B cell (primary cell): ENCODE results near the gene MAPKAPK3. TPM values are rescaled to one million over a fixed set of nuclear protein-coding genes. Genes with fewer than 3 reads are reported as not detected.
A peak's percentile ranks its signal among the peaks of the same experiment; 100 is the strongest.

Experiments used
- ATAC-seq: fragments of 200-7000 bp; cut with Tn5 transposase; one replicate; pipeline ENCODE4 v1.10.0; 2021; ENCODE audit warnings: low read depth, mild to moderate bottlenecking, moderate number of reproducible peaks, moderate library complexity
- CTCF ChIA-PET: fragments of 350-600 bp; sonication (Branson Sonifier 250); formaldehyde crosslinking; loops from one replicate; lab custom pipeline; 2021; ENCODE audit warnings: antibody characterized with exemption, inconsistent platforms; lab: Charles Lee
- POLR2A ChIA-PET: fragments of 350-600 bp; sonication (Branson Sonifier 250); formaldehyde crosslinking; loops from one replicate; lab custom pipeline; 2021; ENCODE audit warnings: antibody characterized with exemption; lab: Charles Lee
- DNase-seq: peaks from one replicate; pipeline ENCODE4 v3.0.0; 2013
- H2AFZ ChIP-seq: 2 replicates; pipeline ENCODE4 v1.6.1; 2012; ENCODE audit warnings: mild to moderate bottlenecking, low read depth, low read length; ENCODE audit not compliant: insufficient read depth, poor library complexity, severe bottlenecking
- H3K27ac ChIP-seq, 2 donors: 1 replicate in 1 of 2; 2 replicates in 1 of 2; pipeline ENCODE4 v1.5.1; 2012 to 2013; ENCODE audit warnings: low read length in 2 of 2, mild to moderate bottlenecking in 2 of 2, moderate library complexity in 1 of 2
- H3K27me3 ChIP-seq, 4 experiments: fragments of 200-600 bp in 1 of 4; sonication (generic) in 1 of 4; replicated peaks in 1 of 4; 1 replicate in 2 of 4; 2 replicates in 2 of 4; pipeline versions ENCODE4 v1.6.1 to v1.7.0; 2013 to 2016; ENCODE audit warnings: low read length in 3 of 4, mild to moderate bottlenecking in 2 of 4, mixed read lengths in 1 of 4, moderate library complexity in 1 of 4; ENCODE audit not compliant: insufficient read depth in 4 of 4, control insufficient read depth in 3 of 4; ENCODE audit errors: control extremely low read depth in 1 of 4
- H3K36me3 ChIP-seq, 2 experiments: replicated peaks in 1 of 2; 1 replicate in 1 of 2; 2 replicates in 1 of 2; pipeline versions ENCODE4 v1.6.1 to v1.7.1; 2013; ENCODE audit warnings: low read length in 1 of 2; ENCODE audit not compliant: insufficient read depth in 2 of 2, control insufficient read depth in 1 of 2; ENCODE audit errors: control extremely low read depth in 1 of 2, extremely low read depth in 1 of 2
- H3K4me1 ChIP-seq, 2 donors: fragments of 200-600 bp in 1 of 2; sonication (generic) in 1 of 2; 1 replicate in 1 of 2; 2 replicates in 1 of 2; pipeline versions ENCODE4 v1.5.1 to v1.6.1; 2013 to 2017; ENCODE audit warnings: low read length in 2 of 2; ENCODE audit not compliant: control insufficient read depth in 2 of 2, insufficient read depth in 2 of 2
- H3K4me2 ChIP-seq: replicated peaks from 2 replicates; pipeline ENCODE3; 2012; ENCODE audit warnings: mild to moderate bottlenecking, low read depth, low read length; ENCODE audit not compliant: poor library complexity, severe bottlenecking
- H3K4me3 ChIP-seq, 5 experiments: fragments of 200-600 bp in 1 of 5; sonication (generic) in 1 of 5; 1 replicate in 3 of 5; 2 replicates in 2 of 5; pipeline versions ENCODE4 v1.5.1 to v1.7.0; 2011 to 2016; ENCODE audit warnings: low read length in 4 of 5, mild to moderate bottlenecking in 4 of 5, low read depth in 2 of 5, control low read depth in 1 of 5, moderate library complexity in 1 of 5; ENCODE audit not compliant: insufficient read depth in 1 of 5; ENCODE audit errors: control extremely low read depth in 1 of 5, extremely low read depth in 1 of 5
- H3K79me2 ChIP-seq: fragments of 200-600 bp; sonication (generic); one replicate; pipeline ENCODE4 v1.6.0; 2016; ENCODE audit warnings: low read length; ENCODE audit not compliant: control insufficient read depth, insufficient read depth
- H3K9ac ChIP-seq: fragments of 200-600 bp; sonication (generic); 2 replicates; pipeline ENCODE4 v1.6.1; 2017; ENCODE audit warnings: mild to moderate bottlenecking, low read length, moderate library complexity
- H3K9me3 ChIP-seq, 3 donors: one replicate each; pipeline versions ENCODE4 v1.6.1 to v1.7.1; 2013; ENCODE audit warnings: low read length in 2 of 3; ENCODE audit not compliant: control insufficient read depth in 2 of 3, insufficient read depth in 1 of 3; ENCODE audit errors: control extremely low read depth in 1 of 3
- H4K20me1 ChIP-seq: 2 replicates; pipeline ENCODE4 v1.6.0; 2012; ENCODE audit warnings: mild to moderate bottlenecking, low read length; ENCODE audit not compliant: insufficient read depth, control insufficient read depth, poor library complexity, severe bottlenecking
- H3K27ac Mint-ChIP-seq: one replicate; pipeline ENCODE4 v1.8.0; 2021; ENCODE audit warnings: mixed read lengths
- H3K27me3 Mint-ChIP-seq: one replicate; pipeline ENCODE4 v1.8.0; 2021; ENCODE audit warnings: mixed read lengths
- H3K4me1 Mint-ChIP-seq: one replicate; pipeline ENCODE4 v1.8.0; 2021; ENCODE audit warnings: mixed read lengths
- H3K4me3 Mint-ChIP-seq: one replicate; pipeline ENCODE4 v1.8.0; 2021; ENCODE audit warnings: mixed read lengths
- H3K9me3 Mint-ChIP-seq: one replicate; pipeline ENCODE4 v1.8.0; 2022; ENCODE audit warnings: mixed read lengths; ENCODE audit not compliant: insufficient read depth
- CTCF ChIP-seq: fragments of 200-600 bp; IDR thresholded peaks from one replicate; pipeline ENCODE4 v1.8.0; 2022; ENCODE audit warnings: antibody characterized with exemption, mild to moderate bottlenecking
- EZH2 ChIP-seq: IDR thresholded peaks from 2 replicates; pipeline ENCODE4 v1.6.1; 2012; ENCODE audit warnings: borderline replicate concordance, low read depth, mild to moderate bottlenecking, moderate library complexity, low read length; ENCODE audit not compliant: insufficient read depth, poor library complexity, severe bottlenecking
- WGBS: methylation state at CpG from one replicate; pipeline ENCODE4 v1.1.5; 2013; ENCODE audit warnings: missing lambda C conversion rate; ENCODE audit not compliant: insufficient coverage; 5-methylcytosine and 5-hydroxymethylcytosine counted together
- intact Hi-C: fragments of 100-400 bp; cut with micrococcal nuclease; formaldehyde crosslinking; loops from one replicate; pipeline ENCODE4 v1.10.0; 2022
- polyA plus RNA-seq: library from polyadenylated mRNA; depleted of rRNA; stranded (reverse); fragments of >200 nt; gene quantifications from 2 replicates; pipeline ENCODE4 v1.2.3, GENCODE V29; 2012
- total RNA-seq, 2 donors: library from RNA; stranded (reverse); fragments of 120-200 nt in 1 of 2; gene quantifications; 1 replicate in 1 of 2; 2 replicates in 1 of 2; pipeline versions ENCODE4 v1.2.3 to v1.2.4, GENCODE V29; 2013 to 2022

The MAPKAPK3 gene
- total and polyA plus RNA-seq, 2 donors (not counting 1 experiment from before 2014, with no cell fraction given): 17.8 to 18.8 TPM

GRCh38 chr3:50572158-50572557, 44.8 kb upstream of the MAPKAPK3 start:
- H3K9me3 ChIP-seq: no peaks in the 10 kb centered on the region
- no peak overlapping the region for H3K27ac ChIP-seq
- POLR2A ChIA-PET: interaction anchor here (0.9 to 4.0 kb wide), 2 partner anchors 40 kb away, joined by 3 to 38 read pairs; partner anchors contain the start of gene CISH
- H3K27me3 Mint-ChIP-seq: no peaks in the 10 kb centered on the region
- CTCF ChIA-PET: interaction anchor here (0.5 to 16.8 kb wide), 12 partner anchors 11 to 943 kb away, joined by 3 to 541 read pairs (median 3); partner anchors contain the start of genes CISH and MAPKAPK3
- H3K9ac ChIP-seq: no peak overlapping the region
- no CpG with 5 or more reads among the region's 1 CpG for WGBS
- peak; percentile 81 for DNase-seq
- no peak overlapping the region for H3K4me2 ChIP-seq
- intact Hi-C loops: loop anchor here (1.0 kb wide), 1 partner anchor 42 kb away; no protein-coding TSS in a partner anchor
- no peaks in the 10 kb centered on the region for H3K9me3 Mint-ChIP-seq
- no peak overlapping the region for H3K4me3 Mint-ChIP-seq
- peaks cover 11 to 32% of the 10 kb centered on the region in 2 donors for H3K4me1 ChIP-seq
- peaks cover 0 to 20% of the 10 kb centered on the region in 2 experiments for H3K36me3 ChIP-seq
- H3K4me1 Mint-ChIP-seq: peaks cover 30% of the 10 kb centered on the region
- H3K4me3 ChIP-seq: no peak overlapping the region
- no peaks in the 10 kb centered on the region for H3K27me3 ChIP-seq
- no peaks in the 10 kb centered on the region for H4K20me1 ChIP-seq
- H3K79me2 ChIP-seq: peaks cover 11% of the 10 kb centered on the region
- no peak for ATAC-seq
- TF ChIP-seq EZH2 (no peak), CTCF (peak; percentile 87)
- H2AFZ ChIP-seq: no peak overlapping the region
- H3K27ac Mint-ChIP-seq: peak overlapping the region; percentile 65

- no peak overlapping the region for H3K27ac ChIP-seq
- no peak overlapping the region for H3K9ac ChIP-seq
- intact Hi-C loops: loop anchor here (1.0 kb wide), 1 partner anchor 41 kb away; no protein-coding TSS in a partner anchor
- H2AFZ ChIP-seq: no peak overlapping the region
- TF ChIP-seq EZH2: no peak
- TF ChIP-seq CTCF: no peak
- H3K9me3 ChIP-seq: no peaks in the 10 kb centered on the region
- no peaks in the 10 kb centered on the region for H4K20me1 ChIP-seq
- H3K4me1 ChIP-seq: peaks cover 10 to 27% of the 10 kb centered on the region in 2 donors
- ChIA-PET CTCF (interaction anchor here (0.5 to 16.8 kb wide), 8 partner anchors 17 to 942 kb away, joined by 3 to 541 read pairs (median 4); partner anchors contain the start of genes CISH and MAPKAPK3), POLR2A (interaction anchor here (0.9 kb wide), 1 partner anchor 39 kb away, joined by 3 read pairs; the partner anchor contains the start of gene CISH)
- H3K4me3 Mint-ChIP-seq: no peak overlapping the region
- WGBS: 87% methylated on average over 4 of the region's 4 CpGs
- H3K4me1 Mint-ChIP-seq: peaks cover 27% of the 10 kb centered on the region
- H3K36me3 ChIP-seq: peaks cover 0 to 27% of the 10 kb centered on the region in 2 experiments
- H3K9me3 Mint-ChIP-seq: no peaks in the 10 kb centered on the region
- H3K4me3 ChIP-seq: no peak overlapping the region
- no peak for DNase-seq
- no peaks in the 10 kb centered on the region for H3K27me3 ChIP-seq
- no peaks in the 10 kb centered on the region for H3K27me3 Mint-ChIP-seq
- H3K4me2 ChIP-seq: no peak overlapping the region
- peaks cover 10% of the 10 kb centered on the region for H3K79me2 ChIP-seq
- ATAC-seq: no peak
- H3K27ac Mint-ChIP-seq: no peak overlapping the region
Measured at GRCh38 chr3:50572801-50573371, 44.1 kb upstream of the MAPKAPK3 start.
